Ovary (tissue), 3 donors: Measurements from ENCODE around the gene PRDM16.

Experiments
- POLR2A ChIP-seq: fragments of 450-650 bp; IDR thresholded peaks from one replicate; pipeline ENCODE4 v1.6.1; 2017; ENCODE audit warnings: antibody characterized with exemption, mild to moderate bottlenecking, moderate library complexity
- TF ChIP-seq, protein P1 (sequence below), 3 donors: fragments of 450-650 bp in 2 of 3; fragments of 200-600 bp in 1 of 3; IDR thresholded peaks; one replicate each; pipeline versions ENCODE4 v1.5.1 to v1.8.0; 2016 to 2022; ENCODE audit warnings: antibody characterized with exemption in 3 of 3, mild to moderate bottlenecking in 1 of 3
- donor health status: DM: no; HTN: no; CAD: no.

DNA sequence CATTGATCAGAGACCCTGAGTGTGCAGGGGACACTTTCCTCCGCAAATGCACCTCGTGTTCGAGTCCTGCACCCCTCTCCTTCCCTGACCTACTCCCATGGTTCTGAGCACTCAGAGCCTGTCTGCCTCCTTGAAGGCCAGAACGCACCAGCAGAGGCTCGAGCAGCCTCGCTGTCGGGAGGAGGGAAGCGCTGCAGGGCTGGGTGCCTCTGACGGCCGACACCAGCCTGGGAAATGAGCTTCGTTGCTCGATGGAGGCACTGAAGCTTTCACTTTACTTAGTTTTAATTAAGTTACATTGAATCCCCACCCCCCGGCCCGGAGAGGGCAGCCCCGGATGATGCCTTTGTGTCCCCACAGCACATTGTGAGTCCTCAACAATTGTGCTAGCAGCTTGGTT, 229.2 kb downstream of the PRDM16 start:
- TF ChIP-seq, protein P1, sequence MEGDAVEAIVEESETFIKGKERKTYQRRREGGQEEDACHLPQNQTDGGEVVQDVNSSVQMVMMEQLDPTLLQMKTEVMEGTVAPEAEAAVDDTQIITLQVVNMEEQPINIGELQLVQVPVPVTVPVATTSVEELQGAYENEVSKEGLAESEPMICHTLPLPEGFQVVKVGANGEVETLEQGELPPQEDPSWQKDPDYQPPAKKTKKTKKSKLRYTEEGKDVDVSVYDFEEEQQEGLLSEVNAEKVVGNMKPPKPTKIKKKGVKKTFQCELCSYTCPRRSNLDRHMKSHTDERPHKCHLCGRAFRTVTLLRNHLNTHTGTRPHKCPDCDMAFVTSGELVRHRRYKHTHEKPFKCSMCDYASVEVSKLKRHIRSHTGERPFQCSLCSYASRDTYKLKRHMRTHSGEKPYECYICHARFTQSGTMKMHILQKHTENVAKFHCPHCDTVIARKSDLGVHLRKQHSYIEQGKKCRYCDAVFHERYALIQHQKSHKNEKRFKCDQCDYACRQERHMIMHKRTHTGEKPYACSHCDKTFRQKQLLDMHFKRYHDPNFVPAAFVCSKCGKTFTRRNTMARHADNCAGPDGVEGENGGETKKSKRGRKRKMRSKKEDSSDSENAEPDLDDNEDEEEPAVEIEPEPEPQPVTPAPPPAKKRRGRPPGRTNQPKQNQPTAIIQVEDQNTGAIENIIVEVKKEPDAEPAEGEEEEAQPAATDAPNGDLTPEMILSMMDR (IDR thresholded peaks at IDR 0.05): no peak
- TF ChIP-seq POLR2A: no peak
